Activated T-cell treated with anti-CD3 and anti-CD28 coated beads, Interleukin-2, amount 50 U/mL, for 4 hours (primary cell): Measurements from ENCODE around the gene OR2T27. TPM values are rescaled to one million over a fixed set of nuclear protein-coding genes. Genes with fewer than 3 reads are reported as not detected.
"Not testable (repeated sequence)": the region's sequence is repeated elsewhere in the genome, so short reads cannot be mapped to it uniquely, and the experiment has no call there.

Experiments used
- ATAC-seq, 2 donors: fragments of 200-7000 bp; cut with Tn5 transposase; one replicate each; pipeline ENCODE4 v1.10.0; 2021
- DNase-seq: peaks from one replicate; pipeline ENCODE4 v3.0.0-alpha.2; 2020
- H3K27me3 Mint-ChIP-seq: one replicate; pipeline ENCODE4 v1.8.0; 2021; ENCODE audit warnings: low read depth, mixed read lengths
- H3K36me3 Mint-ChIP-seq: one replicate; pipeline ENCODE4 v1.8.0; 2022; ENCODE audit warnings: mixed read lengths; ENCODE audit not compliant: insufficient read depth
- H3K4me1 Mint-ChIP-seq: one replicate; pipeline ENCODE4 v1.8.0; 2021; ENCODE audit warnings: low read depth, mixed read lengths
- H3K4me3 Mint-ChIP-seq: one replicate; pipeline ENCODE4 v1.8.0; 2021; ENCODE audit warnings: mild to moderate bottlenecking, moderate library complexity, mixed read lengths
- H3K9me3 Mint-ChIP-seq: one replicate; pipeline ENCODE4 v1.8.0; 2021; ENCODE audit warnings: mixed read lengths
- total RNA-seq, 3 donors: library from RNA; stranded (reverse); gene quantifications; one replicate each; pipeline ENCODE4 v1.2.1, GENCODE V29; 2021

Gene OR2T27
- total RNA-seq, 3 donors from 2014 or later = not detected

- H3K36me3 Mint-ChIP-seq, H3K4me1 Mint-ChIP-seq, H3K27me3 Mint-ChIP-seq, H3K9me3 Mint-ChIP-seq, ATAC-seq, H3K4me3 Mint-ChIP-seq, DNase-seq: not testable (repeated sequence)
Observed at GRCh38 chr1:248663453-248664328, 8.4 kb upstream of the OR2T27 start.

- not testable (repeated sequence) for DNase-seq, H3K36me3 Mint-ChIP-seq, ATAC-seq, H3K9me3 Mint-ChIP-seq, H3K4me1 Mint-ChIP-seq, H3K27me3 Mint-ChIP-seq, H3K4me3 Mint-ChIP-seq
Observed at GRCh38 chr1:248656797-248657196, 1.5 kb upstream of the OR2T27 start.

GRCh38 chr1:248648770-248649536, 6.4 kb downstream of the OR2T27 start:
- H3K4me1 Mint-ChIP-seq, DNase-seq, H3K36me3 Mint-ChIP-seq, H3K27me3 Mint-ChIP-seq, H3K9me3 Mint-ChIP-seq, H3K4me3 Mint-ChIP-seq: not testable (repeated sequence)
- peak in 1 of 2 donors; percentile 32 for ATAC-seq

GRCh38 chr1:248645178-248645577, 10.2 kb downstream of the OR2T27 start, which contains the start of gene OR2T35:
TSS of gene OR2T35 (minus strand) at chr1:248645278. CDS start at chr1:248639258, 6,020 bp downstream.
- H3K9me3 Mint-ChIP-seq, H3K4me1 Mint-ChIP-seq, DNase-seq, H3K4me3 Mint-ChIP-seq, H3K27me3 Mint-ChIP-seq, ATAC-seq, H3K36me3 Mint-ChIP-seq: not testable (repeated sequence)

- not testable (repeated sequence) for H3K4me1 Mint-ChIP-seq, H3K4me3 Mint-ChIP-seq, DNase-seq, H3K9me3 Mint-ChIP-seq, ATAC-seq, H3K27me3 Mint-ChIP-seq, H3K36me3 Mint-ChIP-seq
Observed at GRCh38 chr1:248642971-248643651, 12.2 kb downstream of the OR2T27 start.

- not testable (repeated sequence) for H3K9me3 Mint-ChIP-seq, DNase-seq, H3K27me3 Mint-ChIP-seq, ATAC-seq, H3K36me3 Mint-ChIP-seq, H3K4me1 Mint-ChIP-seq, H3K4me3 Mint-ChIP-seq
Observed at GRCh38 chr1:248641583-248641982, 13.7 kb downstream of the OR2T27 start.

GRCh38 chr1:248640906-248641305, 14.4 kb downstream of the OR2T27 start:
- H3K9me3 Mint-ChIP-seq, H3K36me3 Mint-ChIP-seq, H3K4me1 Mint-ChIP-seq, DNase-seq, H3K4me3 Mint-ChIP-seq, H3K27me3 Mint-ChIP-seq, ATAC-seq: not testable (repeated sequence)

- H3K4me3 Mint-ChIP-seq, ATAC-seq, H3K27me3 Mint-ChIP-seq, H3K36me3 Mint-ChIP-seq, H3K4me1 Mint-ChIP-seq, H3K9me3 Mint-ChIP-seq, DNase-seq: not testable (repeated sequence)
Observed at GRCh38 chr1:248639652-248640051, 15.7 kb downstream of the OR2T27 start.

GRCh38 chr1:248636612-248637011, 18.7 kb downstream of the OR2T27 start:
- not testable (repeated sequence) for H3K36me3 Mint-ChIP-seq, ATAC-seq, DNase-seq, H3K9me3 Mint-ChIP-seq, H3K27me3 Mint-ChIP-seq, H3K4me3 Mint-ChIP-seq, H3K4me1 Mint-ChIP-seq

- not testable (repeated sequence) for H3K36me3 Mint-ChIP-seq, H3K4me3 Mint-ChIP-seq, H3K27me3 Mint-ChIP-seq, H3K4me1 Mint-ChIP-seq, ATAC-seq, H3K9me3 Mint-ChIP-seq, DNase-seq
Observed at GRCh38 chr1:248634991-248635390, 20.3 kb downstream of the OR2T27 start, which contains the start of gene OR2T11. TSS of gene OR2T11 (minus strand) at chr1:248635091. CDS start at chr1:248627128, 7,963 bp downstream.

- H3K36me3 Mint-ChIP-seq = no peaks in the 10 kb centered on the region
- H3K4me3 Mint-ChIP-seq = no peak overlapping the region
- DNase-seq (no peak), ATAC-seq (no peak)
- no peaks in the 10 kb centered on the region for H3K4me1 Mint-ChIP-seq
- H3K9me3 Mint-ChIP-seq = no peaks in the 10 kb centered on the region
- H3K27me3 Mint-ChIP-seq = no peaks in the 10 kb centered on the region
Observed at GRCh38 chr1:248631354-248632008, 23.8 kb downstream of the OR2T27 start.

GRCh38 chr1:248630551-248630950, 24.8 kb downstream of the OR2T27 start:
- ATAC-seq (no peak), DNase-seq (no peak)
- H3K36me3 Mint-ChIP-seq = no peaks in the 10 kb centered on the region
- H3K9me3 Mint-ChIP-seq = no peaks in the 10 kb centered on the region
- H3K4me3 Mint-ChIP-seq = no peak overlapping the region
- H3K27me3 Mint-ChIP-seq = no peaks in the 10 kb centered on the region
- H3K4me1 Mint-ChIP-seq = no peaks in the 10 kb centered on the region

GRCh38 chr1:248627971-248628844, 27.1 kb downstream of the OR2T27 start:
- Mint-ChIP-seq H3K4me1 (no peaks in the 10 kb centered on the region), H3K9me3 (no peaks in the 10 kb centered on the region), H3K36me3 (no peaks in the 10 kb centered on the region), H3K4me3 (no peak overlapping the region), H3K27me3 (no peaks in the 10 kb centered on the region)
- DNase-seq (no peak), ATAC-seq (no peak)
